Vagina (tissue), 2 donors: Measurements from ENCODE around the gene VIPR1.

Experiments used
- CTCF ChIP-seq, 3 experiments: fragments of 450-650 bp in 2 of 3; fragments of 200-600 bp in 1 of 3; sonication (generic) in 1 of 3; IDR thresholded peaks; one replicate each; pipeline ENCODE4 v1.5.1; 2017 to 2019; ENCODE audit warnings: antibody characterized with exemption in 3 of 3, mild to moderate bottlenecking in 2 of 3, moderate library complexity in 2 of 3
- POLR2A ChIP-seq, 2 donors: fragments of 450-650 bp; IDR thresholded peaks; one replicate each; pipeline ENCODE4 v1.6.1; 2017; ENCODE audit warnings: antibody characterized with exemption in 2 of 2, mild to moderate bottlenecking in 2 of 2, moderate library complexity in 2 of 2
- POLR2AphosphoS5 ChIP-seq, 2 donors: sonication (generic); formaldehyde crosslinking; IDR thresholded peaks; one replicate each; pipeline ENCODE4 v1.9.0; 2017; ENCODE audit warnings: antibody characterized with exemption in 2 of 2, mild to moderate bottlenecking in 2 of 2, low read depth in 1 of 2; ENCODE audit not compliant: insufficient read depth in 1 of 2

- TF ChIP-seq CTCF (IDR thresholded peaks at IDR 0.05) (no peak), POLR2A (IDR thresholded peaks at IDR 0.05) (no peak), POLR2AphosphoS5 (IDR thresholded peaks at IDR 0.05; ENCODE audit: insufficient read depth in 1 of 2, low read depth in 1 of 2) (no peak)
These were observed 69.8 kb downstream of the VIPR1 start for GRCh38 chr3:42572278-42572677.
